Cortex of kidney (tissue), 1 donor: ENCODE results near the gene TSC22D3.
"Not testable (repeated sequence)": the region's sequence is repeated elsewhere in the genome, so short reads cannot be mapped to it uniquely, and the experiment has no call there.

Experiments
- DNase-seq: peaks from one replicate; lab custom pipeline; 2025; lab: John Stamatoyannopoulos, UW

The TSC22D3 gene

GRCh38 chrX:107712231-107713202 lies 63.1 kb downstream of the TSC22D3 start:
- no peak for DNase-seq

GRCh38 chrX:107711521-107712181 lies 63.9 kb downstream of the TSC22D3 start:
- no peak for DNase-seq

DNA sequence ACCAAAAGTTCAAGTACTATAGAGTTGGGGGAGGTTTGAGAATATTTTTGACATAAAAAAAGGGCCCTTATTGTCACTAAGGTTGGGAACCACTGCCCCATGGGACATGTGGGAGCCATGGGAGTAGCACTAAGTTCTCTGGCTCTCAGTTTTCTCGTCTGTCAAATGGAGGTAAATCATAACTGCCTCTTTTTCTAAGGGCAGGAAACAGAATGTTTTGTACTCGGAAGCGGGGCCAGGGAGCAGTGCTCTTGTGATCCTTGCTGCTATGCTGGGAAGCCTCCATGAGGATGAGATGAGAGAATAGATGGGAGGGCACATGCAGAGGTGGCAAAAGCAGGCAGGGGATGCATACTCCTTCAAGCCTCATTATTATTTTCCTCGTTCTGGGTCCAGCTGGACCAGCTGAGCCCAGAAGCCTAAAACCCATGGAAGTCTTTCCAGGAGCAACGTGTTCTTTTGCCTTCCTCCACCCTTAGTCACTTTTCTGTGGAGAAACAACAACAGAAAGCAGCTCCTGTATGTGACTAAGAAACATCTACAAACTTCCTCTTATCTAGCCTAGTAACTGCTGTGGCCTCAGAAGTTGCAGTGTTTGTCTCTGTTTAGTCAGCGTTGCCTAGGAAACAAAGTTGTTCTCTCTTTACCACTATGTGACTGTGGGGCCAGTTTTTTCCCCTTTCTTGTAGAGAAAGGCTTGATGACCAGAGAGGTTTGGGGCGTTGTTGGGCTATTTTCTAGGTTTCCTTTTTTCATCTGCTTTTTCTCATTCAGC lies 64.8 kb downstream of the TSC22D3 start:
- DNase-seq = no peak

DNA sequence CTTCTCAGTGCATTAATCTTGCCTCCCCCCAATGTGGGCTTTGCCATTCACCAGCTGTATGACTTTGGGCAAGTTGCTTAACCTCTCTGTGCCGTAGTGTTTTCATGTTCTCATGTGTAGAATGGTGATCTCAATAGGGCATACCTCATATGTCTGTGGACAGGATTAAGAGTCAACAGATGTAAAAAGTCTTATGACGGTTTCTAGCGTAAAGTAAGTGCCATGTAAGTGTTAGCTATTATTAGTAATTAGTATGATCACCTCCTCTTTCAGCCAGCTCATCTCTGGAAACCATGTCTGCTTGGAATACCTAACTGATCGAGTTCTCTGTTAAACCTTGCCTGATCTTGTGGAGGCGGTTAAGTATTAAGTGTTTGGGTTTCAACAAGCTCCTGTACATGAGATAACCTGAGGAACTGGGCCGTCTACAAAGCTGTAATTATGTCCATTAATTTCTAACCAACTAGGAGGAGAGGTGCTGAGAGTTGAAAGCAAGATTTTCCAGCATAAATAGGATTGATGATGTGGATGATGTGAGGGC lies 66.3 kb downstream of the TSC22D3 start:
- no peak for DNase-seq

DNA sequence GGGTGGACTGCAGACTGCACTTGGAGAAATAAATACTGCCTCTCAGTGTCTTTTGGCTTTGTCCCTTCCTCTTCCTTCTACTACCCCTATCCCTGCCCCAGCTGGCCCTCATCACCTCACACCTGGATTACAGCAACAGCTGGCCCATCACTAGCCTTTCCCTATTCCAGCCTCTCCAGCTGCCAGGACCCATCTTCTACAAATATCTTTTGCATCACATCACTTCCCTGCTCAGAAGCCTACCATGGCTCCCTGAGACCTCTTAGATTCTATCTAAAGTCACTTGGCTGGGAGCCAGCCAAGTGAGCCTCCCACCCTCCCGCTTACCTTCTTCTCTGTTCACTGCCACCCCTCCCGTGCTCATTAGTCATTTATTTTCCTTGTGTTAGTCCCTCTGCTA lies 66.8 kb downstream of the TSC22D3 start:
- no peak for DNase-seq

- no peak for DNase-seq
Measured at GRCh38 chrX:107707866-107708265, 67.7 kb downstream of the TSC22D3 start.

DNA sequence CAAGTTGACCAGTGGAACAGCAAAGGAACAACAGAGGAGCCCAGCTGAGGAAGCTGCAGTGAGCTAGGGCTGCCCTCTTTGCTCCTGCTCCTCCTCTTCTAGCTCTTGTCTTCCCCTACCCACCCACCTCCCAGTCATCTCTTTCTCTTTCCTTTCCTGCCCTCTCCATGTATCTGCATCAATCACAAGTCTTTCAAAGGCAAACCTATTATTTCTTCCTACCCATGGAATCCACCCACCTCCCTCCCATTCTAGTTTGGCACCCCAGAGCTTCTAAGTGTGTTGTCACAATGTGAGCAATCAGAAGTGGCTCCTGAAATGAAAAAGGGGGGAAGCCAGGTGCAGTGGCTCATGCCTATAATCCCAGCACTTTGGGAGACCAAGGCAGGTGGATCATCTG lies 69.3 kb downstream of the TSC22D3 start:
- no peak for DNase-seq

DNA sequence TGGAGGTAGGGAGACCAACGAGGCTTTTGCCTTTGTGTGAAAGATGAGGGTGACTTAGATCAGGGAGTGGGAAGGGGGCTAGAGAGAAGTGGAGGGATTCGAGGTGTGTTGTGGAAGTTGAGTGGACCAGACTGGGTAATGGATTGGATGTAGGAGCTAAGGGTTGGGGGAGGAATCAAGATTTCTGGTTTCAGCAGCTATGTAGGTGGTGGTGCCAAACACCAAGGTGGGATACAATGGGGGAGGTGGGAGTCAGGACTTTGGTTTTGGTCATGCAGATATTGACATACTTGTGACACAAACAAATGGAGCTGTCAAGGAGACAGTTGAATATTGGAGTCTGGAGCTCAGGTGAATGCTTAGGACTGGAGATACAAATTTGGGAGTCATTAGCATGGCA lies 71.0 kb downstream of the TSC22D3 start:
- DNase-seq = no peak

DNA sequence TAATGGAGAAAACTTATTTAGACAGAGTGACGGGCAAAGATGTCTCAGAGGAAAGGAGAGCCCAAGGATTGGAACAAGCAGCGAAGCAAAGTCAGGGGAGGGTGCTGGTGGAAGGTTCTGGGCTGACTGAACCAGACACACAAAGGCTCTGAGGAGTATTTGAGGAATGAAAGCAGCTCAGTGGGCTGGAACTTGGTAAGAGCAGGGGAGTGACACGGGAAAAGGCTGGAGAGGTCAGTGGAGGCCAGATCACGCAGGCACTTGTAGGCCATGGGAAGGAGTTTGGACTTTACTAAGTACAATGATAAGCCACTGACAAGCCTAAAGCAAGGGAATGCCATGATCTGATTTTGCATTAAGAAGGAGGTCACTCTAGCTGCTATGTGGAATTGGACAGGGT lies 71.4 kb downstream of the TSC22D3 start:
- no peak for DNase-seq

- no peak for DNase-seq
Measured at GRCh38 chrX:107701493-107702121, 74.0 kb downstream of the TSC22D3 start.

DNA sequence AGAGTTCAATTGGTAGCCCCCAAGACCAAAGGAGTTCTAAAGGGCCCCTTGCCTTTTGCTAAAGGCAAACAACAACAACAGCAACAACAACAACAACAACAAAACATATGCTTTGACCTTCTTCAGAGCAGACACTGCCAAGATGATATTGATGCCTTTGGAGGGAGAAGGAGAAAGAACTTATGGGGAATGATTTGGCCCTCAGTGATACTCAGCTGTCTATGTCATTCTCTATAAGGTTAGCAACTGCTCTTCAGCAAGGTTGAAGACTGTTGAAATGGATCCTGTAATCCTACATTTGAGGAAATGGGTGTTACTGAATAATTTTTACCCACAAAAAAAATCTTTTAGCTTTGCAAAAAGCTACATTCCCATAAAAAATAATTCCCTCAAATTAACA lies 74.8 kb downstream of the TSC22D3 start:
- no peak for DNase-seq

- DNase-seq = no peak
Measured at GRCh38 chrX:107700317-107700774, 75.2 kb downstream of the TSC22D3 start.

- DNase-seq = no peak
Measured at GRCh38 chrX:107699616-107700015, 76.0 kb downstream of the TSC22D3 start.

DNA sequence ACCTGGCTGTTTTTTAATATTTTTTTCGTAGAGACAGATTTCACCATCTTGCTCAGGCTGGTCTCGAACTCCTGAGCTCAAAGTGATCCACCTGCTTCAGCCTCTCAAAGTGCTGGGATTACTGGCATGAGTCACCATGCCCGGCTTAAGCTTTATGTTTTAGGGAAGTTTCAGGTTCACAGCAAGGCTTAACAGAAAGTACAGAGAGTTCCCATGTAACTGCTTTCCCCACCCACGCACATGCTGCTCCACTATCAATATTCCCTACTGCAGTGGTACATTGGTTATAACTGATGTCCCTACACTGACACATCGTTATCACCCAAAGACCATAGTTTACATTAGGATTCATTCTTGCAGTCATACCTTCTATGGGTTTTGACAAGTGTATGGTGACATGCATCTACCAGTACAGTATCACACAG lies 84.6 kb downstream of the TSC22D3 start:
- no peak for DNase-seq

- no peak for DNase-seq
Measured at GRCh38 chrX:107687445-107687844, 88.1 kb downstream of the TSC22D3 start.

DNA sequence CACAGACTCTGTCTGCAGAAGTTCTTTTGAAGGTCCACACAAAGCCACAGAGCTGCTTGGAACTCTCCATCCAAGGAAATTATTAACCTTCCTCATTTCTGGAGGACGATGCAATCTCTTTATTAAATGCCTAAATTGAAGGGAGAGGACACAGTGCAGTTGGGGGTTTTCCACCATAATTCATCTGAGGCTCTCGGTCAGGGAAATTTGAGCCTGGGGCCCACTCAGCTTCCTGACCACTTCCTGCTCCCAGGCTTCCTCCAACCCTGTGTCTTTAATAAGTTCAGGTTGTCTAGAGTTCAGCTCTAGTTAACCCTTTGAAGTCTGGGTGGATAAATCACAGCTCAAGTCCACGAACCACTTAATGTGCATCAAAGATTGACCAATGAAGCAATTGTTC lies 88.8 kb downstream of the TSC22D3 start:
- DNase-seq = no peak

DNA sequence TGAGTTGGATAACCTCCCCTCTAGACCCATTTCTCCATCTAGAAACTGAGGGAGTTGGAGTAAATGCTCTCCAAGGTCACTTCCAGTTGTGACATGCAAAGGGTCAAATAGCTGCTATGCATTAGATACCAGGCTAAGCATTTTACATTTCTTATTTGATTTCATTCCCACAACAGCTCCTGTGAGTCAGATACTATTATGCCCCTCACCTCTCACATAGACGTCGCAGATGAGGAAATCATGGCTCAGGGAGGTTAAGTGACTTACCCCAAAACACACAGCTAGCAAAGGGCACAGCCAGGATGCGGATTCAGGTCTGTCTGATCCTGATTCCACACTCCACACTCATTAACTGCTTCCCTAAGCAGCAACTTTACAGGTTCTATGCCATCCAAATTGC lies 89.6 kb downstream of the TSC22D3 start:
- no peak for DNase-seq

DNA sequence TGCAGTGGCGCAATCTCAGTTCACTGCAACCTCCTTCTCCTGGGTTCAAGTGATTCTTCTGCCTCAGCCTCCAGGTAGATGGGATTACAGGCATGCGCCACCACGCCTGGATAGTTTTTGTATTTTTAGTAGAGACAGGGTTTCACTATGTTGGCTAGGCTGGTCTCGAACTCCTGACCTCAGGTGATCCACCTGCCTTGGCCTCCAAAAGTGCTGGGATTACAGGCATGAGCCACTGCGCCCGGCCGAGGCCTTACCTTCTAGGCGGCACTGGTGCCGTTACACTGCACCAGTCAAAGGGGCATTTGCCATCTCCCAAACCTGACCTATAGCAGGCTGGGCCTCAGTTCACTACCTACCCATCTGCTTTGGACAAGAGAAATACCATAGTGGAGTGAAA lies 90.0 kb downstream of the TSC22D3 start:
- DNase-seq = not testable (repeated sequence)

DNA sequence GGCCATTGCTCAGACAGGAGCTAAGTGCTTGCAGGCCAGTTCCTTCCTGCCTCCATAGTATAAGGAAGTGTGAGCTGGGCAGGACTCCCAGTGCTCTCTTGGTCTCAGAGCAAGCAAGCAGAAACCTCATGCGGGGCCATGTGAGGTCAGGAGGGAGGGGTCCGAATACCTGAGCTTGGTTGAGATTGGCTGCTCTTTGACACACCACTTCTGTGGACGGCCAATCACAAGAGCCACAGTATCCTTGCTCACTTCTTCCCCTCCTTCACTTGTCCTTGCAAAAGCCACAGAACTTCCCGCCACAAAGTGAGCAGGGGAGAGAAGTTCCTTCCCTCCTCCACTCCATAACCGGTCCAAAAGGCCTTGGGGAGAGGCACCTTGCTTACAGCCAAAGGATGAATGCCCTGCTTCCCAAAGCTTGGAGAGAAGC lies 90.6 kb downstream of the TSC22D3 start:
- peak; percentile 5 for DNase-seq

DNA sequence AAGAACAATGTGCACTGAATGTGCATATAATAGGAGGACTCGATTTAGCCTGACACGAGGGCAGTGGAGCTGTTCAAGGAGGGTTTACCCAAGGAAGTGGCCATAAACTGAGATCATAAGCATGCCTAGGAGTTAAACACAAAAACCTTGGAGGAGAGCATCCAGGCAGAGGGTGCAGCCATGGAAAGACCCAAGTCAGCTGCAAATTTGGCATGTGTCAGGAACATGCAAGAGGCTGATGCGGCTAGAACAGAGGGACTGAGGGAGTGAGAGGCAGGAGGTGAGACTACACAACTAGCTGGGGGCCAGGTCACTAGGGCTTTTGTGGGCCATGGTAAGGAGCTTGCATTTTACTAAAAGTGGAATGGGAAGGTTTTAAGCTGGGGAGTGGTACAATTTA lies 91.7 kb downstream of the TSC22D3 start:
- DNase-seq = no peak

DNA sequence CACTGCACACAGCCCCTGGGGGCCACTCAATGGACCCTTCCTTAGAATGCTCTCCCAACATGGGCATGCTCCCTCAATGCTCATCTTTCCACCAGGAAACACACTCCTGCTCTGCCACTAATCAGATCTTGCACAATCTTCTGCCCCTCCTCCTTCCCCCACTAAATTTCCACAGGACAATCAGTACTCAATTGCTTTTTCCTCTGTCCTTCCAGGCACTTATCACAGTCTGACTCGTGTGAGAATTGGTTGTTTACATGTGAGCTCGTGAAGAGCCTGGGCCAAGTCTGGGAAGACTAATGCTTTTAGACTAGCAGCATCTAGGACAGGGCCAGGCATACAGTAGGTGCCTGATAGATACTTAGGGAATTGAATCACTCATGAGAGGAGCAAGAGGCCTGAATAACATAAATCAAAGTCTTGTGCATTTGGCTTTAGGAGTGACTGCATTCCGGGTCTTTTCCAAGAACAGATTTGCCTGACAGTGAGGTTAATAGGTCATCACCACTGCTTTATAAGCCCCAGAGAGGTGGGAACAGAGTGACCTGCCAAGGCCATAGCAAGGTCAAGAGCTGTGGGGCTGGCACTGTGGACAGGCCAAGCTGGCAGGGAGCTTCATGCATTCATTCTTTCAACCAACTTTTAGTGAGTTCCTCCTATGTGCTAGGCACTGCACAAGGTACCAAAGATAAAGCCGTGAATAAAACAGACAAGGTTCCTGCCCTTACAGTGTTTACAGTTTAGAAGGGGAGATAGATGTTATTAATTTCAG lies 92.3 kb downstream of the TSC22D3 start:
- DNase-seq = no peak
